ENCODE data around the gene ASCL2. TPM values are rescaled to one million over a fixed set of nuclear protein-coding genes. Genes with fewer than 3 reads are reported as not detected.

ASCL2 gene
- total and polyA plus RNA-seq, 2 donors (not counting 3 experiments of a cell fraction or from before 2014, with no cell fraction given), result not detected

- dilution Hi-C loops (cut with MboI; ENCODE audit: extremely low pct_ligation_motif_present, low sequenced_read_pairs), result no loop called here
- no peak for FAIRE-seq
- CTCF ChIA-PET, result interaction anchor here (1.5 kb wide), 1 partner anchor 49 kb away, joined by 4 read pairs; no protein-coding TSS in a partner anchor
- POLR2A ChIA-PET, result no interaction called here
- Histone ChIP-seq H3K9me1 (replicated peaks; ENCODE audit: control insufficient read depth, extremely low read depth, insufficient read depth, low read length) (no peaks in the 10 kb centered on the region), H3K36me3 (ENCODE audit: control insufficient read depth in 2 of 2, extremely low read depth in 1 of 2, insufficient read depth in 2 of 2, low read length in 2 of 2) (no peaks in the 10 kb centered on the region), H3K9me3 (replicated peaks; ENCODE audit: control insufficient read depth, insufficient read depth, low read length) (no peaks in the 10 kb centered on the region), H3K27ac (ENCODE audit: insufficient read depth, low read depth, low read length) (no peak overlapping the region), H3K4me2 (ENCODE audit: insufficient read depth, low read length) (no peak overlapping the region), H3K9ac (replicated peaks; ENCODE audit: extremely low read depth, insufficient read depth, low read length) (no peak overlapping the region), H3K4me1 (ENCODE audit: control insufficient read depth, extremely low read depth, insufficient read depth, low read length) (no peaks in the 10 kb centered on the region), H3K4me3 (replicated peaks in 1 of 3; ENCODE audit: insufficient read depth in 1 of 3, low read depth in 1 of 3, low read length in 3 of 3) (no peak overlapping the region), H3K79me2 (ENCODE audit: control insufficient read depth, insufficient read depth, low read length) (no peaks in the 10 kb centered on the region), H3K27me3 (ENCODE audit: control insufficient read depth in 2 of 2, insufficient read depth in 2 of 2, low read length in 2 of 2) (peaks cover 15 to 16% of the 10 kb centered on the region in 2 experiments), H4K20me1 (replicated peaks; ENCODE audit: control insufficient read depth, extremely low read depth, insufficient read depth, low read length) (no peaks in the 10 kb centered on the region), H2AFZ (ENCODE audit: low read depth, low read length) (no peak overlapping the region)
- intact Hi-C loops (cut with micrococcal nuclease), result no loop called here
- no peak for DNase-seq (ENCODE audit: low read depth, low spot score)
- no peak for TF ChIP-seq CTCF (IDR thresholded peaks at IDR 0.05; ENCODE audit: extremely low read depth in 1 of 2, insufficient read depth in 1 of 2, low read depth in 1 of 2, low read length in 2 of 2)
- TF ChIP-seq POLR2A (IDR thresholded peaks at IDR 0.05; ENCODE audit: low read depth, low read length), result no peak
- TF ChIP-seq MAX (IDR thresholded peaks at IDR 0.05; ENCODE audit: insufficient read depth, insufficient read length), result no peak
- no peak for TF ChIP-seq GATA2 (IDR thresholded peaks at IDR 0.05; ENCODE audit: insufficient read depth, insufficient read length, low read depth, low read length)
- no peak for TF ChIP-seq EZH2 (IDR thresholded peaks at IDR 0.05; ENCODE audit: borderline replicate concordance, low read depth, low read length, severe bottlenecking)
- no peak for TF ChIP-seq FOS (IDR thresholded peaks at IDR 0.05; ENCODE audit: borderline replicate concordance, insufficient read depth, low read length)
- no peak for TF ChIP-seq MYC (IDR thresholded peaks at IDR 0.05; ENCODE audit: low read depth, low read length)
- no peak for TF ChIP-seq JUN (IDR thresholded peaks at IDR 0.05; ENCODE audit: borderline replicate concordance, insufficient read depth, insufficient read length, low read depth)
- no peak for TF ChIP-seq POLR2AphosphoS5 (IDR thresholded peaks at IDR 0.05; ENCODE audit: insufficient read depth, low read depth, low read length)
- no TSS peak for BruUV-seq (replicated peaks)
Measured at GRCh38 chr11:2277008-2277346, 6.6 kb upstream of the ASCL2 start.

All from endothelial cell of umbilical vein (primary cell).